HG02623 (cell line): ENCODE data around the gene BMP7.

Source experiments
- ATAC-seq: cut with Tn5 transposase; IDR thresholded peaks from one replicate; pipeline ENCODE4 v1.9.1; 2021; ENCODE audit warnings: moderate library complexity; ENCODE audit not compliant: unreplicated experiment

Gene BMP7

GRCh38 chr20:57266291-57267157 lies at the start of gene BMP7:
TSS of gene BMP7 (minus strand) at chr20:57266641. CDS start at chr20:57266122, 519 bp downstream.
- no peak for ATAC-seq

- no peak for ATAC-seq
These were observed 49.6 kb upstream of the BMP7 start for GRCh38 chr20:57315976-57316480.

- no peak for ATAC-seq
These were observed 48.9 kb upstream of the BMP7 start for GRCh38 chr20:57315083-57315975.

GRCh38 chr20:57313951-57314350 lies 47.5 kb upstream of the BMP7 start:
- no peak for ATAC-seq

- ATAC-seq: no peak
These were observed 46.8 kb upstream of the BMP7 start for GRCh38 chr20:57313230-57313629.

- ATAC-seq: no peak
These were observed 45.7 kb upstream of the BMP7 start for GRCh38 chr20:57312138-57312537.

- no peak for ATAC-seq
These were observed 44.5 kb upstream of the BMP7 start for GRCh38 chr20:57310821-57311514.

GRCh38 chr20:57309544-57310115 lies 43.2 kb upstream of the BMP7 start:
- no peak for ATAC-seq

GRCh38 chr20:57308451-57309271 lies 42.2 kb upstream of the BMP7 start:
- no peak for ATAC-seq

GRCh38 chr20:57306747-57307146 lies 40.3 kb upstream of the BMP7 start:
- no peak for ATAC-seq

GRCh38 chr20:57301026-57301425 lies 34.6 kb upstream of the BMP7 start:
- no peak for ATAC-seq

GRCh38 chr20:57298457-57298856 lies 32.0 kb upstream of the BMP7 start:
- no peak for ATAC-seq

GRCh38 chr20:57294550-57294949 lies 28.1 kb upstream of the BMP7 start:
- ATAC-seq: no peak

- no peak for ATAC-seq
These were observed 27.6 kb upstream of the BMP7 start for GRCh38 chr20:57293995-57294394.

- no peak for ATAC-seq
These were observed 26.2 kb upstream of the BMP7 start for GRCh38 chr20:57292611-57293010.

- no peak for ATAC-seq
These were observed 25.3 kb upstream of the BMP7 start for GRCh38 chr20:57291694-57292093.

- ATAC-seq: no peak
These were observed 24.6 kb upstream of the BMP7 start for GRCh38 chr20:57291003-57291402.

- ATAC-seq: no peak
These were observed 23.7 kb upstream of the BMP7 start for GRCh38 chr20:57290178-57290484.

GRCh38 chr20:57289391-57290177 lies 23.1 kb upstream of the BMP7 start:
- no peak for ATAC-seq
